Measurements from ENCODE around the gene FANCF. TPM values are rescaled to one million over a fixed set of nuclear protein-coding genes. Genes with fewer than 3 reads are reported as not detected.
"Not testable (repeated sequence)": the region's sequence is repeated elsewhere in the genome, so short reads cannot be mapped to it uniquely, and the experiment has no call there.

Gene FANCF
- total RNA-seq, 1 donor from 2014 or later = 17.4 TPM

DNA sequence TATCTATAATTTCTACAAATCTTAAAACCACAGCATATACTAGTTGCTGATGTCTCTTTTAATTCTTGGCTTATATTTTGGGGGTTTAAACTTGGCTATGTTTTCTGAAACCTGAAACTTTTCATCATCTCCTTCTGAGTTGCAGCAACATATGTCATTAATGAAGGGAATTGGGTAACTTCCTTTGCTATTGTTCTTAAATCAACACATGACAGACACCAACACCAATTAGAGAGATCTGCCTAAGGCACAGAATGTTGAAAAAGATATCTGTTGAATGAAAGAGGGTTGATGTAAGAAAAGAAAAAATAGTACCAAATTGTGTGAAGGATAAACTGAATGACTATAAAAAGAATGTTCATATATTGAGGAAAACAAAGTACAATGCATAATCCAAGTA lies 30.5 kb upstream of the FANCF start:
- peaks cover 6% of the 10 kb centered on the region for H3K36me3 Mint-ChIP-seq
- peaks cover 9% of the 10 kb centered on the region for H3K9me3 Mint-ChIP-seq
- no peaks in the 10 kb centered on the region for H3K27me3 Mint-ChIP-seq (ENCODE audit: low read depth)
- peaks cover 36% of the 10 kb centered on the region for H3K4me1 Mint-ChIP-seq
- no peak for DNase-seq (ENCODE audit: low spot score in 2 of 2, unreplicated experiment in 2 of 2)
- peak overlapping the region; percentile 64 for H3K27ac Mint-ChIP-seq
- H3K4me3 Mint-ChIP-seq = no peak overlapping the region
- no peak for TF ChIP-seq CTCF (IDR thresholded peaks at IDR 0.05; ENCODE audit: unreplicated experiment)

DNA sequence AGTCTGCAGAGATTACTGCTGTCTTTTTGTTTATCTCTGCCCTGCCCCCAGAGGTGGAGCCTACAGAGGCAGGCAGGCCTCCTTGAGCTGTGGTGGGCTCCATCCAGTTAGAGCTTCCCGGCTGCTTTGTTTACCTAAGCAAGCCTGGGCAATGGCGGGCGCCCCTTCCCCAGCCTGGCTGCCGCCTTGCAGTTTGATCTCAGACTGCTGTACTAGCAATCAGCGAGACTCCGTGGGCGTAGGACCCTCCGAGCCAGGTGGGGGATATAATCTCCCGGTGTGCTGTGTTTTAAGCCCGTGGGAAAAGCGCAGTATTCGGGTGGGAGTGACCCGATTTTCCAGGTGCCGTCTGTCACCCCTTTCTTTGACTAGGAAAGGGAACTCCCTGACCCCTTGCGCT lies 26.7 kb upstream of the FANCF start:
- H3K4me3 Mint-ChIP-seq; H3K36me3 Mint-ChIP-seq; DNase-seq (ENCODE audit: low spot score in 2 of 2, unreplicated experiment in 2 of 2); H3K27me3 Mint-ChIP-seq (ENCODE audit: low read depth): not testable (repeated sequence)
- Mint-ChIP-seq H3K27ac (peak overlapping the region; percentile 62), H3K9me3 (peaks cover 15% of the 10 kb centered on the region), H3K4me1 (peaks cover 33% of the 10 kb centered on the region)

DNA sequence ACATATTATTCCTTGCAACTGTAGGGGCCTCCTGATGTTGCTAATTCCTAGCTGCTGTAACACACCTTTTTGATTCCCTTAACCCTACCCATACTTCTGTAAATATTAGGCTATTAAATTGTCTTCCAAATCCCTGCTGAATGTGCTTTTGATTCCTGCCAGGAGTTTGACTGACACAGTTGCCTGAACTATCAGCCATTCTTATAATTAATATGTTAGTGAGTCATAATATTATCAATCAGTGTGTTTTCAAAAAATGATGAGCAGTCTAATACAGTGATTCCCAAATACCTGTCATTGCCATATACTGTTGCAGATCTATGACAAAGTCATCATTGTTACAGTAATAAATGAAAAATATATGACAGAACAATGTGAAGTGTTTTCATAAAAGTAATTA lies 15.9 kb upstream of the FANCF start:
- no peaks in the 10 kb centered on the region for H3K4me1 Mint-ChIP-seq
- H3K9me3 Mint-ChIP-seq = no peaks in the 10 kb centered on the region
- no peak for TF ChIP-seq CTCF (IDR thresholded peaks at IDR 0.05; ENCODE audit: unreplicated experiment)
- H3K27me3 Mint-ChIP-seq (ENCODE audit: low read depth) = no peaks in the 10 kb centered on the region
- no peak for DNase-seq (ENCODE audit: low spot score in 2 of 2, unreplicated experiment in 2 of 2)
- H3K4me3 Mint-ChIP-seq = no peak overlapping the region
- H3K36me3 Mint-ChIP-seq = no peaks in the 10 kb centered on the region
- H3K27ac Mint-ChIP-seq = no peak overlapping the region

- Mint-ChIP-seq H3K4me3 (no peak overlapping the region), H3K27ac (no peak overlapping the region), H3K27me3 (ENCODE audit: low read depth) (no peaks in the 10 kb centered on the region), H3K36me3 (no peaks in the 10 kb centered on the region), H3K4me1 (no peaks in the 10 kb centered on the region), H3K9me3 (no peaks in the 10 kb centered on the region)
- no peak for DNase-seq (ENCODE audit: low spot score in 2 of 2, unreplicated experiment in 2 of 2)
- TF ChIP-seq CTCF (IDR thresholded peaks at IDR 0.05; ENCODE audit: unreplicated experiment) = no peak
Observed at GRCh38 chr11:22640862-22641261, 15.2 kb upstream of the FANCF start.

- no peak overlapping the region for H3K4me3 Mint-ChIP-seq
- no peak for TF ChIP-seq CTCF (IDR thresholded peaks at IDR 0.05; ENCODE audit: unreplicated experiment)
- no peaks in the 10 kb centered on the region for H3K36me3 Mint-ChIP-seq
- no peaks in the 10 kb centered on the region for H3K9me3 Mint-ChIP-seq
- H3K4me1 Mint-ChIP-seq = peaks cover 5% of the 10 kb centered on the region
- DNase-seq (ENCODE audit: low spot score in 2 of 2, unreplicated experiment in 2 of 2) = no peak
- H3K27ac Mint-ChIP-seq = no peak overlapping the region
- no peaks in the 10 kb centered on the region for H3K27me3 Mint-ChIP-seq (ENCODE audit: low read depth)
Observed at GRCh38 chr11:22635689-22636088, 10.1 kb upstream of the FANCF start.

- Mint-ChIP-seq H3K27ac (no peak overlapping the region), H3K9me3 (no peaks in the 10 kb centered on the region), H3K4me1 (peaks cover 5% of the 10 kb centered on the region), H3K27me3 (ENCODE audit: low read depth) (no peaks in the 10 kb centered on the region), H3K36me3 (no peaks in the 10 kb centered on the region), H3K4me3 (no peak overlapping the region)
- DNase-seq (ENCODE audit: low spot score in 2 of 2, unreplicated experiment in 2 of 2) = no peak
- no peak for TF ChIP-seq CTCF (IDR thresholded peaks at IDR 0.05; ENCODE audit: unreplicated experiment)
Observed at GRCh38 chr11:22634897-22635629, 9.4 kb upstream of the FANCF start.
